GM21723 (cell line): ENCODE measurements around the gene FOXK1.
A peak's percentile ranks its signal among the peaks of the same experiment; 100 is the strongest.
"Not testable (repeated sequence)": the region's sequence is repeated elsewhere in the genome, so short reads cannot be mapped to it uniquely, and the experiment has no call there.

Experiments used
- ATAC-seq: cut with Tn5 transposase; IDR thresholded peaks from one replicate; pipeline ENCODE4 v1.9.1; 2021; ENCODE audit warnings: mild to moderate bottlenecking, moderate library complexity; ENCODE audit not compliant: unreplicated experiment

The FOXK1 gene

DNA sequence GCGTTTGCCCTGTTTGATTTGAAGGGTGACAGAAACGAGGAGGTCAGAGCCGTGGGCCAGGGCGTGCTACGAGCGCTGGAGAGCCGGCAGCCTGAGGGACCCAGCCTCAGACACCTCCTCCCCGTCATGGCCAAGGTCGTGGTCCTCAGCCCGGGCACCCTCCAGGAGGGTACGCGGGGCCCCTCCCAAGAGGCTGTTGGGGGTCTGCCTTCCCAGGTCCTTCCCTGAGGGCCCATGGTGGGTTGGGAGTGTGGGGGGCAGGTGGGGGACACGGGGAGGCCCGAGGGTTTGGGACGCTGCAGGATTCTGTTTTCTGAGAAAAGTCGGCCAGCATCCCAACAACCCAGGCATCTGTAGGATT, 101.2 kb downstream of the FOXK1 start:
- no peak for ATAC-seq

DNA sequence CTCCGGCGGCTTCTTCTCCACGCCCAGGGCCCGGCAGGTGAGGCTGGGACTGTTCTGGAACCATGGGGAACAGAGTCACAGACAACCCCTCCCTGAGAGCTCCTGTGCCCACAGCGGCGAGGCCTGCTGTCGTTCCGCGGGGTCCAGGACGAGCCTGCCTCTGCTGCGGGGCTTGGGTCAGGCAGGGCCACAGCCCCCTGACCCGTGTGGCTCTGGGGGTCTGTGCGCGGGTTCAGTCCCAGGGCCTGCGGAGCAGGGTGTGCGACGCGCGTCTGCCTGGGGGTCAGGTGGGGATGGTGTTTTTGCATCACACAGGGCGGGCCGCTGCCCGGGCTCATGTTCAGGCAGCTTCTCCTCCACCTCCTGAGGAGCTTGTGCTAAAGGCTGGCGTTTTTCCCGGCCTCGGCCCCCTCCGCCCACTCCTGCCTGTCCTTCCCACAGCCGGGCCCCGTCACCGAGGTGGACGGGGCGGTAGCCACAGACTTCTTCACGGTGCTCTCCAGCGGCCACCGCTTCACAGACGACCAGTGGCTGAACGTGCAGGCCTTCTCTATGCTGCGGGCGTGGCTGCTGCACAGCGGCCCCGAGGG, 101.8 kb downstream of the FOXK1 start:
- no peak for ATAC-seq

DNA sequence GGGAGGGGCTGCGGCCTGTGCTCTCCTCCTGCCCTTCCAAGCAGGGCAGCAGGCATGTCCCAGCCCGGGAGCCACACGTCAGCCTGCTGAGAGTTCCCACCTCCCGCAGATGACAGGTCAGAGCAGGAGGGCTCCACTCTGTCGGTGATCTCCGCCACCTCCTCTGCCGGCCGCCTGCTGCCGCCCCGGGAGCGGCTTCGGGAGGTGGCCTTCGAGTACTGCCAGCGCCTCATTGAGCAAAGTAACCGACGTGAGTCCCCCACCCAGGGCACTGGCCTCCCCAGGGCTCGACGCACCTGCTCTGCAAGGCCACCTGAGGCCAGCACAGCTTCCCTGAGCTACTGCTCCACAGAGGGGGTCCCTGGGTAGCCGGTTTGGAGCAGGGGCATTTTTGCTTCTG, 102.7 kb downstream of the FOXK1 start:
- no peak for ATAC-seq

DNA sequence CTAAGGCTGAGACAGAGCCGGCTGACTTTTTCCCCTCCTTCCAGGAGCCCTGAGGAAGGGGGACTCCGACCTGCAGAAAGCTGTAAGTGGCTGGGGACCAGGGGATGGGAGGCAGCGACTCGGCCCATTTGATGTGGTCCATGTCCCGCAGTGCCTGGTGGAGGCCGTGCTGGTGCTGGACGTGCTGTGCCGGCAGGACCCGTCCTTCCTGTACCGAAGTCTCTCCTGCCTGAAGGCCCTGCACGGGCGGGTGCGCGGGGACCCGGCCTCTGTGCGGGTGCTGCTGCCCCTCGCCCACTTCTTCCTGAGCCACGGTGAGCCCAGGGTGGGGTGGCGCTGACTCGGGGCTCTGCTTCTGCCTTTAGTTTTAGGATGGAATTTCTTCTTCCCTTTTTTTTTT, 103.3 kb downstream of the FOXK1 start:
- ATAC-seq = no peak

DNA sequence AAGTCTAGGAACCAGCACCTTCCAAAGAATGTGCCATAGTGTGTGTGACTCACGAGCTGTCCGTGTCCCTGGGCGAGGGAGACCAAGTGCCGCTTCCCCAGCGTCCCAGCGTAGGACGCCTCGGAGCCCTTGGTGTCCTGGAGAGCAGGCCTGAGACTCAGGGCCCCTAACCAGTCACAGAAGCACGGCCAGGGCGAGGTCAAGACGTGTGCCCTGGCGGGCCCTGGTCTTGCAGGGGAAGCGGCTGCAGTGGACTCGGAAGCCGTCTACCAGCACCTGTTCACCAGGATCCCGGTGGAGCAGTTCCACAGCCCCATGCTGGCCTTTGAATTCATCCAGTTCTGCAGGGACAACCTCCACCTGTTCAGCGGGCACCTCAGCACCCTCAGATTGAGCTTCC, 103.9 kb downstream of the FOXK1 start:
- ATAC-seq = no peak

DNA sequence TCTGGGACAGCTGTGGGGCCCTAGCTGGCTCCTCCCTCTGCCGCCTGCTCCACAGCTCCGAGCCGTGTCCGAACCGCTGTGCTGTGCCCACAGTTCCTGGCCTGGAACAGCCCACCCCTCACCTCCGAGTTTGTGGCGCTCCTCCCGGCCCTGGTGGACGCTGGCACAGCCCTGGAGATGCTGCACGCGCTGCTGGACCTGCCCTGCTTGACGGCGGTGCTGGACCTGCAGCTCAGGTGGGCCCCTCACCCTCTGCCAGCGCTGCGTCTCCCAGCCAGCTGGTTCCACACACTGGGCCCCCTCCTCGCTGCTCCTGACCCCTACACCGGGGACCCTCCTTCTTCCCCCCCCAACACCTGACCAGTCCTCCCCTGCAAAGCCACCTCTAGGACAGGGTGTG, 105.4 kb downstream of the FOXK1 start:
- ATAC-seq = no peak

DNA sequence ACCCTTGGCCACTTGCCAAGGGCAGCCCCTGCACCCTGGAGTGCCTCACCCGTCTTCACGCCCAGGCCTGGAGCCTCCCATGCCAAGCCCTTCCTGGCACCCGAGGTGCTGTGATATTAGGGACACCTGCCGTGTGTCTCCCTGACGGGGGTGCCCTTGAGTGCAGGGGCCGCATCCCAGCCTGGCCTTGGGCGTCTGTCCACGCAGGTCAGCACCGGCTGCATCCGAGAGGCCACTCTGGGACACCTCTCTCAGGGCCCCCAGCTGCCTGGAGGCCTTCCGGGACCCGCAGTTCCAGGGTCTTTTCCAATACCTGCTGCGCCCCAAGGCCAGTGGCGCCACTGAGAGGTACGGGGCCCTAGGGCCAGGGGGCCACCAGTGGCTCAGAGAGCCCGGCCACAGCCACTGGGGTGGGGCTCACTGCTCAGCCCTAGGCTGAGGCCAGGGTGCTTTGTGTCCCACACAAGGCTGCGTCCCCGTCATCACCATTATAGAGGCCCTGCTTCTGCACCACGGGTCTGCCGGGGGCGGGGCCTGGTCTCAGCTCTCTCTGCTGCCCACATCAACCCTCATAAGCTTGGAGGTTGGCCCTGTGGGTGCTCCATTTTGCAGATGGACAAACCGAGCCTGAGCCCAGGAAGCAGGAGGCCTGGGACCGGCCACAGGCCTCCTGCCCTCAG, 106.0 kb downstream of the FOXK1 start:
- no peak for ATAC-seq

DNA sequence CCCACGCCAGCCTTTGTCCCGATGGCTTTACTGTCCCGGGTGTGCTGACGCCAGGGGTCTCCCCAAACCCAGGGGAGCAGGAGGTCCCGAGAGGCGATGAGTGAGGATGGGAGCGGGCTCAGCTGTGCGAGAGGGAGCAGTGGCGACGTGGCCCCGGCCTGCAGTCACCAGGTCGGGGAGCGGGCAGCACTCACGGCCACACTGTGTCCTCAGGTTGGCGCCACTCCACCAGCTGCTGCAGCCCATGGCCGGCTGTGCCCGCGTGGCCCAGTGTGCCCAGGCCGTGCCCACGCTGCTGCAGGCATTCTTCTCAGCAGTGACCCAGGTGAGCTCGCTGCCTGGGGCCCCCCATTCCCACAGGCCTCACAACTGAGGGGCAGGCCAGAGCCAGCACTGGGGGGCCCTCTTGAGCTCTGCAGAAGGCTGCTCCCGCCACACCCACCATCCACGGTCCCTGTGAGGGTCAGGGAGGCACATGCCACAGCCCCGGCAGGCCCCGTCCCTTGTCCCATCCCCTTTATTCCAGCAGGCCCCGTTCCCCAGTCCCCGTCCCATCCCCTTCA, 106.6 kb downstream of the FOXK1 start:
- no peak for ATAC-seq

DNA sequence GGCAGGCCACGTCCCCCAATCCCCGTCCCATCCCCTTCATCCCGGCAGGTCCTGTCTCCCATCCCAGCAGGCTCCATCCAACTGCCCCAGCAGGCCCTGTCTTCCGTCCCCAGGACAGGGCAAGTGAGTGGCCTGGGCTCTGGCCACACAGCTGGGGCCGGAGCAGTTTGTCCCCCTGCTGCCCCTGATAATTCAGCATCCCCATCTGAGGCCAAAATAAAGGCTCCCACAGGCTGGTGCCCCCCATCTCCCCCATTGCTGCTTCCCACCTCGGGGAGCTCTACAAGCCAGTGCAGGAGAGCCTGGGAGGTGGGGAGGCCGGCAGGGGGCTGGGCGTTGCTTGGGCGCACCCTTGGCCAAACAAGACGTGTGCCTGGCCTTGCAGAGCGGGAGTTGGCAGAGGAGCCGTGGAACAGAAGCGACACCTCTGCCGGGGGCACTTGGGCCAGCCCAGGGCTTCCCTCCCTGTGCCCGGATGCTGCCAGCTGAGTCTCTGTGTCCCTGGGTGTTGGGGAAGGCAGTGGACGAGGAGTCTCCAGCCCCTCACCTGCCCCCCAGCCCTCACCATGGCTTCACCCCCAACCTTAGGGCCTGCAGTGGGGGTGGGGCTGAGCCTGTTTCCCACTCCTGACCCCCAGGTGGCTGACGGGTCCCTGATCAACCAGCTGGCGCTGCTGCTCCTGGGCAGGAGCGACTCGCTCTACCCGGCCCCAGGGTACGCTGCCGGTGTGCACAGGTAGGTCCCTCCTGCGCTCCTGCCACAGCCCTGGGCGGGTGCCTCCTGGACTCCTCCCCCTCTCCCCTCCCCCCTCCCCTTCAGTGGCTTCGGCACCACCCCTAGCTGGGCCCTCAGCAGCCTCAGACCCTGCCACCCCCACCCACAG, 107.3 kb downstream of the FOXK1 start:
- no peak for ATAC-seq

DNA sequence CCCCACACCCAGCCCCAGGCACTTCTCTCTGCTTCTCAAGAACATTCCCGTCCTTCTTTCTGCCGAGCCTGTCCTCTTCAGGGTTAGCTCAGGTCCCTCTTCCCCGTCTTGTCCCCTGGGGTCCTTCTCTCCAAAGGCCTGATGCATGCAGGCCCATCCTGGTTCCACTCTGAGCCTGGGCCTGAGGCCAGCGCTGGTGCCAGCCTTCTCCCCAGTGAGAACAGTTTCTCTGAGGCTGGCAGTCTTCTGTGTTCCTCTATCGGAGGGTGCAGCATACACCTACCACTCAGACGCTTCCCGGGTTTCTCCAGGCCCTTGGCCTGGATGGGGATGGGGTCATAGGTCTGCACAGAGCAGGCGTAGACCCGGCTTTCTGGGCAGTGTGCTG, 108.0 kb downstream of the FOXK1 start:
- ATAC-seq = no peak

DNA sequence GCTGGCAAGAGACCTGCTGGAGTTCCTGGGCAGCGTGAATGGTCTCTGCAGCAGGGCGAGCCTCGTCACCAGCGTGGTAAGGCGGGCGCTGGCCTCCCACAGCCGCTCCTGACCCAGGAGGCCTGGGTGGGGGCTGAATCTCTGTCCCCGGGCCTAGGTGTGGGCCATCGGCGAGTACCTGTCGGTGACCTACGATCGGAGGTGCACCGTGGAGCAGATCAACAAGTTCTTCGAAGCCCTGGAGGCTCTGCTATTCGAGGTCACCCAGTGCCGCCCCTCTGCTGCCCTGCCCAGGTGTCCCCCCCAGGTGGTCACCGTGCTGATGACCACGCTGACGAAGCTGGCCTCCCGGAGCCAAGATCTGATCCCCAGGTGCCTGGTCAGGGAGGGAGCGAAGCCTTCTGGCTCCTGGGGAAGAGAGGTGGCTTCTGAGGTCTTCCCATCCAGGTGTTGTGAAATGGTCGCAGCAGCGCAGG, 108.5 kb downstream of the FOXK1 start:
- no peak for ATAC-seq

DNA sequence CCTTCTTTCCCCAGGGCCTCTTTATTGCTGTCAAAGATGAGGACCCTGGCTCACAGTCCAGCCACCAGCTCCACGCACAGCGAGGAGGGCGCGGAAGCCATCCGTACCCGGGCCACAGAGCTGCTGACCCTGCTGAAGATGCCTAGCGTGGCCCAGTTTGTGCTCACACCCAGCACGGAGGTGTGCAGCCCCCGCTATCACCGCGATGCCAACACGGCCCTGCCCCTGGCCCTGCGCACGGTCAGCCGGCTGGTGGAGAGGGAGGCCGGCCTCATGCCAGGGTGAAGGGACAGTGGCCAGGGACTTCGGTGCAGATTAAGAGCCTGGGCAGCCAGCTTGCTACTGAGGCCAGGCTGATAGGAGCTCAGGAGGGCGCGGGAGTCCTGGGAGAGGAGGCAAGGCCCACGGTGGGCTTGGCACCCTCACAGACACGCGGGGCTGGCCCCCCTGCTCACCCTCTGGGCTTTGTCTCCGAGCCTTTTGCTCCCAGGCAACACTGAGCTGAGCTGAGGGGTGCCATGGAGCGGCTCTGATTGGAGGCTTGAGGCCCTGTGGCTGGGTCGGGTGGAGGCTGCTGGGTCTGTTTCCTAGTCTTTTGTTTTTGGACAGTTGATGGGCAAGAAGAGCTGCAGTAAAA, 109.1 kb downstream of the FOXK1 start:
- ATAC-seq = no peak

DNA sequence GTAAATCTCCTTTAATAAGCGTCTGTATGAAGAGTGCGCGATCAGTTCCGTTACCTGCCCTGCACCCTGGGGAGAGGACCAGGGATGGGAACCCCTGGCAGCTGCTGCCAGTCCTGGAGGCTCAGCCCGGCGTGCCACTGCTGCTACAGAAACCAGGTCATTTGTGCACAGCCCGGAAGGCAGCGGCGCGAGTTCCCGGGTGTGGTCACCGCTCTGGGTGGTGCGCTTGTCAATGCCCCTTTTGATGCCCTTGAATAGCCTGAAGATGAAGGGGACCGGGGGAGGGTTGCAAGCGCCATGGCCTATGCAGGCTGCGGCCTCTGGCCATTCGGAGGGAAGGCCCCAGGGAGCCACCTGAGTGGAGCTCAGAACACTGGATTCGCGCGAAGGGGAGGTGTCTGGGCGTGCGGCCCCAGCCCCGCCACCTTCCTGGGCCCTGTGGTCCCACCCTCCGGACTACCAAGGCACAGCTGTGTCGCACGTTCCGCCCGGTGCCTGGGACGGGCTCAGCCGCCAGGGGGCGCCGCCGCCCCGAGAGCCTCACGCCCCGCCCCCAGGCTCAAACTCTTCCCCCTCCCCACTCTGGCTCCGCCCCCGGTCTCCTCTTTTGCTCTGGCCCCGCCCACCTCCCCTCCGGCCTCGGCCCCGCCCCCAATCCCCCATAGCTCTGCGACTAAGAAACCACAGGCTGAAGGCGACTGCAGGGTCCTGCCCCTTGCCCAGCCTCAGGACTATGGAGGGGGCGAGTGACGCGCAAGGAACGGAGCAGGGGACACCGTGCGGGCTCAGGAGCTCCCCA, 109.8 kb downstream of the FOXK1 start:
- peak; percentile 45 for ATAC-seq

DNA sequence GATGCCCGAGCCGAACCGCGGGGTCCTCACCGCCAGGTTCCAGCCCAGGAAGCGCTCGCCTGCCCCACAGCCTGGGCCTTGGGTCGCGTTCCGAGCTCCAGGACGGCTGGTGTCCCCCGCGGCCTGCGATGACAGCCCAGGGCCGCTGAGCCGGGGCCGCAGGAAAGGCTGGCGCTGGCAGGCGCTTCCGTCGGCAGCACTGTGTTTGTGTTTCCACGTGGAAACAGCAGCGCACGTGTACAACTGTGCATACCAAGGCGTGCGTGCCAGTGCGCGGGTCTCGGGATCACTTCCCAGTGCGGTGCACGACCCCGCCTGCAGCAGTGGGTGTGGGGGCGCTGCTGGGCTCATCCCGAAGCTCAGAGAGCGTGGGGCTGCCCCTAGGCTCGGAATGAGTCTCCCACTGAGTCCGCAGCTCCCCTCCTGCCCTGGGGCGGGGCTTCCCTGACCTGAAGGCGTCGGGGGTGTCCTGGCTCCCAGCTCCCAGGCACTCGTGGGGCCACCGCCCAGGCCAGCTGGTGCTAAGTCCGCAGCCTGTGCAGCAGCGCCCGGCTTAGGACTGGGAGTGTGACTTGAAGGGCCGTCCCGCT, 110.5 kb downstream of the FOXK1 start:
- ATAC-seq = no peak

DNA sequence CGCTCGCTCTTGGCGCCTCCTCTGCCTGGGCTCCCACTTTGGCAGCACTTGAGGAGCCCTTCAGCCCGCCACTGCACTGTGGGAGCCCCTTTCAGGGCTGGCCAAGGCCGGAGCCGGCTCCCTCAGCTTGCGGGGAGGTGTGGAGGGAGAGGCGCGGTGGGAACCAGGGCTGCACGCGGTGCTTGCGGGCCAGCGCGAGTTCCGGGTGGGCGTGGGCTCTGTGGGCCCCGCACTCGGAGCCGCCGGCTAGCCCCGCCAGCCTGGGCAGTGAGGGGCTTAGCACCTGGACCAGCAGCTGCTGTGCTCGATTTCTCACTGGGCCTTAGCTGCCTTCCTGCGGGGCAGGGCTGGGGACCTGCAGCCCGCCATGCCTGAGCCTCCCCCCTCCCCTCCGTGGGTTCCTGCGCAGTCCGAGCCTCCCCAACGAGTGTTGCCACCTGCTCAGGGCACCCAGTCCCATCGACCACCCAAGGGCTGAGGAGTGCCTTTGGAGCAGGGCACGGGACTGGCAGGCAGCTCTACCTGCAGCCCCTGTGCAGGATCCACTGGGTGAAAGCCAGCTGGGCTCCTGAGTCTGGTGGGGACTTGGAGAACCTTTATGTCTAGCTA, 111.4 kb downstream of the FOXK1 start:
- ATAC-seq = not testable (repeated sequence)

DNA sequence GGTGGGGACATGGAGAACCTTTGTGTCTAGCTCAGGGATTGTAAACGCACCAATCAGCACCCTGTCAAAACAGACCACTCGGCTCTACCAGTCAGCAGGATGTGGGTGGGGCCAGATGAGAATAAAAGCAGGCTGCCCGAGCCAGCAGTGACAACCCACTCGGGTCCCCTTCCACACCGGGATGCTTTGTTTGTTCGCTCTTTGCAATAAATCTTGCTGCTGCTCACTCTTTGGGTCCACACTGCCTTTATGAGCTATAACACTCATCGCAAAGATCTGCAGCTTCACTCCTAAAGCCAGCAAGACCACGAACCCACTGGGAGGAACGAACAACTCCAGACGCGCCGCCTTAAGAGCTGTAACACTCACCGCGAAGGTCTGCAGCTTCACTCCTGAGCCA, 112.1 kb downstream of the FOXK1 start:
- not testable (repeated sequence) for ATAC-seq

DNA sequence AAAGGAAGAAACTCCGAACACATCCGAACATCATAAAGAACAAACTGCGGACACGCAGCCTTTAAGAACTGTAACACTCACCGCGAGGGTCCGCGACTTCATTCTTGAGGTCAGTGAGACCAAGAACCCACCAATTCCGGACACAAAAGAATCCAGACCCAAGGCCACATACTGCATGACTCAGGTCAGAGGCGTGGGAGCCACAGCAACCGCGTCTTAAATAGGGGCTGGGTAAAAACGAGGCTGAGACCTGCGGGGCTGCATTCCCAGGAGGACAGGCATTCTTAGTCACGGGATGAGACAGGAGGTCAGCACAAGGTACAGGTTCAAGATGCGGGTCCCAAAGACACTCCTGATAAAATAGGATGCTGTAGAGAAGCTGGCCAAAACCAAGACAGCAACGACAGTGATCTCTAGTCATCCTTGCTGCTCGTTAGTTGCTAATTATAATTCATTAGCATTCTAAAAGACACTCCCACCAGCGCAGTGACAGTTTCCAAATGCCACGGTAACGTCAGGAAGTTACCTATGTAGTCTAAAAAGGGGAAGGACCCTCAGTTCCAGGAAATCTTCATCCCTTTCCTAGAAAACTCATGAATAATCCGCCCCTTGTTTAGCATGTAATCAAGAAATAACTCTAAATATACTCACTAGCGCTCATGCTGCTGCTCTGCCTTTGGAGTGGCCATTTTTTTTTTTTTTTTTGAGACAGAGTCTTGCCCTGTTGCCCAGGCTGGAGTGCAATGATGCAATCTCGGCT, 112.7 kb downstream of the FOXK1 start:
- ATAC-seq = no peak

DNA sequence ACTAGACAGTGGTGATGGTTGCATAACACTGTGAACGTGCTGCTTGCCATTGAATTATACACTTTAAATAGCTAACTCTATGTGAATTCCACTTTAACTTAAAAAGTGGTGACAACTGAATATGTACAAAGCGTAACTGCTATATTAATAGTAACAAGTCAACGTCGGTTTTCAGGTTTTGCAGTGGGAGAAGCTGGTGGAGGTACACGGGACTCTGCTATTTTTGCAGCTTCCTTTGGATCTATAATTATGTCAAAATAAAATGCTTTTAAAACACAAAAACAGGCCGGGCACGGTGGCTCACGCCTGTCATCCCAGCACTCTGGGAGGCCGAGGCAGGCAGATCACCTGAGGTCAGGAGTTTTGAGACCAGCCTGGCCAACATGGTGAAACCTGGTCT, 114.4 kb downstream of the FOXK1 start:
- ATAC-seq = no peak
